Myocyte (in vitro differentiated cells): Measurements from ENCODE around the gene IMMP2L. TPM values are rescaled to one million over a fixed set of nuclear protein-coding genes. Genes with fewer than 3 reads are reported as not detected.

Experiments used
- DNase-seq: peaks from one replicate; pipeline ENCODE4 v3.0.0-alpha.2; 2012; ENCODE audit warnings: low read depth
- total RNA-seq: library from RNA; depleted of rRNA; stranded (reverse); fragments of >200 nt; gene quantifications from 2 replicates; pipeline ENCODE4 v1.2.3, GENCODE V29; 2014

The IMMP2L gene
- total RNA-seq, 1 donor from 2014 or later = 12.8 TPM

GRCh38 chr7:111401516-111401915, 160.8 kb downstream of the IMMP2L start:
- DNase-seq = peak; percentile 62

- DNase-seq = no peak
Observed at GRCh38 chr7:111400088-111400487, 162.2 kb downstream of the IMMP2L start.

- DNase-seq = no peak
Observed at GRCh38 chr7:111394891-111395290, 167.4 kb downstream of the IMMP2L start.

- DNase-seq = peak; percentile 26
Observed at GRCh38 chr7:111393011-111393754, 169.1 kb downstream of the IMMP2L start.

GRCh38 chr7:111392294-111392693, 170.0 kb downstream of the IMMP2L start:
- no peak for DNase-seq

- DNase-seq = no peak
Observed at GRCh38 chr7:111390000-111390399, 172.3 kb downstream of the IMMP2L start.

GRCh38 chr7:111388912-111389311, 173.4 kb downstream of the IMMP2L start:
- DNase-seq = no peak

GRCh38 chr7:111388016-111388415, 174.3 kb downstream of the IMMP2L start:
- no peak for DNase-seq

GRCh38 chr7:111384065-111384891, 178.0 kb downstream of the IMMP2L start:
- peak; percentile 47 for DNase-seq

GRCh38 chr7:111383133-111383532, 179.2 kb downstream of the IMMP2L start:
- DNase-seq = no peak

- DNase-seq = no peak
Observed at GRCh38 chr7:111381590-111381989, 180.7 kb downstream of the IMMP2L start.

- no peak for DNase-seq
Observed at GRCh38 chr7:111380945-111381344, 181.3 kb downstream of the IMMP2L start.

- no peak for DNase-seq
Observed at GRCh38 chr7:111374027-111374426, 188.3 kb downstream of the IMMP2L start.

GRCh38 chr7:111371437-111371836, 190.9 kb downstream of the IMMP2L start:
- DNase-seq = no peak

GRCh38 chr7:111370002-111370401, 192.3 kb downstream of the IMMP2L start:
- no peak for DNase-seq

GRCh38 chr7:111368381-111369065, 193.8 kb downstream of the IMMP2L start:
- no peak for DNase-seq

GRCh38 chr7:111364413-111364812, 197.9 kb downstream of the IMMP2L start:
- no peak for DNase-seq

GRCh38 chr7:111363099-111363498, 199.2 kb downstream of the IMMP2L start:
- peak; percentile 64 for DNase-seq

- peak; percentile 57 for DNase-seq
Observed at GRCh38 chr7:111362506-111363054, 199.7 kb downstream of the IMMP2L start.

- no peak for DNase-seq
Observed at GRCh38 chr7:111358915-111359314, 203.4 kb downstream of the IMMP2L start.

- peak; percentile 30 for DNase-seq
Observed at GRCh38 chr7:111357691-111358090, 204.6 kb downstream of the IMMP2L start.

GRCh38 chr7:111356941-111357340, 205.4 kb downstream of the IMMP2L start:
- DNase-seq = no peak
